Measurements from ENCODE around the gene EID2. TPM values are rescaled to one million over a fixed set of nuclear protein-coding genes. Genes with fewer than 3 reads are reported as not detected.

EID2 gene
- total RNA-seq, 1 donor: 14.4 TPM

DNA sequence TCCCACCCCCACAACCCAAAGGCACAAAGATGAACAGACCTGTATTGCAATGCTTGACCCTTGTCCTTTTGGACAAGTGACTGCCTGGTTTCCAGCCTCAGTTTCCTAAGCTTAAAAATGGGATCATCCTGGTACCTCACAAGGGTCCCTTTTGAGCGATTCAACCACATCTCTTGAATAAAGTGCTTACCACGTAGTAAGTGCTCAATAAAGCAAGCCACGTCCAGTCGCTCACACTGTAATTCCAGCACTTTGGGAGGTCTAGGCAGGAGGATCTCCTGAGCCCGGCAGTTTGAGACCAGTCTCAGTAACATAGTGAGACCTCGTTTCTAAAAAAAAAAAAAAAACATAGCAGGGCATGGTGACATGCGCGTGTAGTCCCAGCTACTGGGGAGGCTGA lies 40.0 kb downstream of the EID2 start:
- Histone ChIP-seq H3K4me1 (ENCODE audit: insufficient read depth, low read length) (peaks cover 20% of the 10 kb centered on the region), H3K4me3 (ENCODE audit: low read length) (no peak overlapping the region), H3K27me3 (ENCODE audit: insufficient read depth, low read length) (peaks cover 40% of the 10 kb centered on the region), H3K9me3 (ENCODE audit: low read depth, low read length) (no peaks in the 10 kb centered on the region)

DNA sequence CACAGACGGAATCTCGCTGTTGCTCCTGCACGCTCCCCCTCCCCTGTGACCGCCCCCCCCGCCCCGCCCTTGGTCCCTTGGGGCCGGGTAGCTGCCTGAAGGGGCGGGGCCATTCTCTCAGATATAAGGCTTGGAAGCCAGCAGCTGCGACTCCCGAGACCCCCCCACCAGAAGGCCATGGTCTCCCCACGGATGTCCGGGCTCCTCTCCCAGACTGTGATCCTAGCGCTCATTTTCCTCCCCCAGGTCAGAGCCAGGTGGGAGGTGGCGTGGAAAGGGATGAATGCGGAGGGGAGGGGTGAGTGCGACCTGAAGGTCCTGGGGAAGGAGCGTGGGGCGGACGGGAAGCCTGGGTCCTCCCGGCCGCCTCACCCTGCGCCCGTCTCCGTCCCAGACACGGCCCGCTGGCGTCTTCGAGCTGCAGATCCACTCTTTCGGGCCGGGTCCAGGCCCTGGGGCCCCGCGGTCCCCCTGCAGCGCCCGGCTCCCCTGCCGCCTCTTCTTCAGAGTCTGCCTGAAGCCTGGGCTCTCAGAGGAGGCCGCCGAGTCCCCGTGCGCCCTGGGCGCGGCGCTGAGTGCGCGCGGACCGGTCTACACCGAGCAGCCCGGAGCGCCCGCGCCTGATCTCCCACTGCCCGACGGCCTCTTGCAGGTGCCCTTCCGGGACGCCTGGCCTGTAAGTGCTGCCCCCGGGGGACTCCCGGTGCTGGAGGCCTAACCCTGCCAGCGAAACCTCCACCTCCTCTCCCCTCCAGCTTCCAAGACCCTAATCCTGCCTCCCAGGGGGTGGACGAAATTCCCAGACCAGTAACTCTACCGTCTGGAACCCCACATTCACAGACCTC lies 40.9 kb downstream of the EID2 start, which contains the start of gene DLL3:
TSS of gene DLL3 (plus strand) at position 150 of the 845 bp plus-strand sequence. CDS start at position 178, 28 bp downstream.
- no peak within 1 kb of the TSS for H3K4me3 ChIP-seq (ENCODE audit: low read length)
- peaks cover 40% of the 10 kb centered on the region for H3K27me3 ChIP-seq (ENCODE audit: insufficient read depth, low read length)

DNA sequence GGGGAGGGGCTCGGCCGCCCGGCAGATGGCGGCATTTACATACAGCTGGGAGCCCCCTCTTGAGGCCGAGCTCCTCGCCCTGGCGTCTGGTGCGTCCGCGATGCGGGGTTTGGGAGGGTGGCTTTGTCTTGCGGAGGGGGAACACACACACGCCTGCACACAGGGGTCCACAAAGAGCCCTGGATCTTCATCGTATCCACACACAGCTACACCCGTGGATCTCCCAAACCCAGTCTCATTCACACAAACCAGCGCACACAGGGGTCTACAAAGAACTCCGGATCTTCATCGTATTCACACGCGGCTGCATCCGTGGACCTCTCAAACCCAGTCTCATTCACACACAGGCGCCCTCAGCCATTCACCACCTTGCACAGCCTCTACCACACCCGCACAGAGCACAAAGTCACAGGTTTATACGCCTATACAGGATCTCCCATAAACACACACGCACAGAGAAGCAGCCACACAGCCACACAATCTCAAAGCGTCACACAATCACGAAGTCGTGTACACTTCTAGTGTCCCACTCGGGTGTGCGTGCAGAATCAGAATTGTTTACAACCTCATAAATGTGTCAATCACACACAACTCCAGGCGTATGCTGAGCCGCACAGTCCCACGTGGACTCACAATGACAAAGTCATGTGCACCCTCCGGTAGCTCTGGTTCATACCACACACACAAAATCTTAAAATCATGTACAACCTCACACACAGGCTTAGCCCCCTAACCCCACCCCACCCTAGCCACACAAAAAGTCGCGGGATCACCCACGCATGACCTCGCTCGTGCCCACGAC lies 41.8 kb downstream of the EID2 start:
- Histone ChIP-seq H3K27me3 (ENCODE audit: insufficient read depth, low read length) (peaks cover 40% of the 10 kb centered on the region), H3K4me1 (ENCODE audit: insufficient read depth, low read length) (peaks cover 20% of the 10 kb centered on the region), H3K9me3 (ENCODE audit: low read depth, low read length) (no peaks in the 10 kb centered on the region), H3K4me3 (ENCODE audit: low read length) (no peak overlapping the region)

More for the DNA sequence above, 40.9 kb downstream of the EID2 start, which contains the start of gene DLL3:
- H3K4me1 ChIP-seq (ENCODE audit: insufficient read depth, low read length): peaks cover 20% of the 10 kb centered on the region
- H3K9me3 ChIP-seq (ENCODE audit: low read depth, low read length): no peaks in the 10 kb centered on the region

DNA sequence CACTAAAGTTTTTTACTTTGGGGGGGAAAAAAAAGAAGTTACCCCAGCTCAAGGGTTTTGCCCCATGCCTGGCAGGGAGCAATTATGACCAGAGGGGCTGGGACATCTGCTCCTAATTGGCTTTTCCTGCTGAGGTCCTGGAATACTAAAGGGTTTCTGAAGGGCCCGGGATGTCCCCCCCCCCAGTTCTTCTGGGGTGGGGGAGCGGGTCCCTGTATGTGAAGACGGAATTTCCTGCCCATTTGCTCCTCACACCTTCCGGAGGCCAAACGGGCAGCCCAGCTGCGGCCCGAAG lies 42.3 kb downstream of the EID2 start:
- Histone ChIP-seq H3K4me3 (ENCODE audit: low read length) (no peak overlapping the region), H3K9me3 (ENCODE audit: low read depth, low read length) (no peaks in the 10 kb centered on the region)

DNA sequence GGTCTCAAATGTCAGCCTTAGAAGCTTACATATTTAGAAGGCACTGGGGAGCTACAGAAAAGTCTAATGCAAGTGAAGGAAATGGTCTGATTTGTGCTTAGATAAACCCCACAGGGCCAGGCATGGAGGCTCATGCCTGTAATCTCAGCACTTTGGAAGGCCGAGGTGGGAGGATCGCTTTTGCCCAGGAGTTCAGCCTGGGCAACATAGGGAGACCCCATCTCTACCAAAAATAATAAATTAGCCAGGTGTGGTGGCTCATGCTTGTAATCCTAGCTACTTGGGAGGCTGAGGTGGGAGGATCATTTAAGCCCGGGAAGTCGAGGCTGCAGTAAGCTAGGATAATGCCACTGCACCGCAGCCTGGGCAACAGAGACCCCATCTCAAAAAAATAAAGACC lies 43.9 kb downstream of the EID2 start:
- peaks cover 35% of the 10 kb centered on the region for H3K27me3 ChIP-seq (ENCODE audit: insufficient read depth, low read length)

More for the DNA sequence above, 42.3 kb downstream of the EID2 start:
- Histone ChIP-seq H3K4me1 (ENCODE audit: insufficient read depth, low read length) (peaks cover 17% of the 10 kb centered on the region), H3K27me3 (ENCODE audit: insufficient read depth, low read length) (peaks cover 40% of the 10 kb centered on the region)

DNA sequence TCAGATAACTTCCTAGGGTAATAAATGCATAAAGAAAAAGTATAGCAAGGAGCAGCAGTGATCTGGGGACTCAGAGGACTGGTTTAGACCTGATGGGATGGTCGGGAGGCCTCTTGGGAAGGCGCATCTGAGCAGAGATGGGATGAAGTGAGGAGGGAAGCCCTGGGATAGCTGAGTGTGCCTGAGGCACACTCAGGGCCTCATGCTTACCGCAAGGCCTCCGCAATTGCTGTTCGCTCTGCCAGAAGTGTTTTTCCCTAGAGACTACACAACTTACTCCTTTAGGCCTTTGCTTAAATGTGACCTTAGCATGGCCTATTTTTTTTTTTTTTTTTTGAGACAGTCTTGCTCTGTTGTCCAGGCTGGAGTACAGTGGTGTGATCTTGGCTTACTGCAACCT lies 45.3 kb downstream of the EID2 start:
- H3K27me3 ChIP-seq (ENCODE audit: insufficient read depth, low read length): peaks cover 23% of the 10 kb centered on the region
- H3K4me1 ChIP-seq (ENCODE audit: insufficient read depth, low read length): peaks cover 17% of the 10 kb centered on the region
- H3K9me3 ChIP-seq (ENCODE audit: low read depth, low read length): no peaks in the 10 kb centered on the region
- H3K4me3 ChIP-seq (ENCODE audit: low read length): no peak overlapping the region

More for the DNA sequence above, 43.9 kb downstream of the EID2 start:
- Histone ChIP-seq H3K9me3 (ENCODE audit: low read depth, low read length) (no peaks in the 10 kb centered on the region), H3K4me3 (ENCODE audit: low read length) (no peak overlapping the region), H3K4me1 (ENCODE audit: insufficient read depth, low read length) (peaks cover 17% of the 10 kb centered on the region)

DNA sequence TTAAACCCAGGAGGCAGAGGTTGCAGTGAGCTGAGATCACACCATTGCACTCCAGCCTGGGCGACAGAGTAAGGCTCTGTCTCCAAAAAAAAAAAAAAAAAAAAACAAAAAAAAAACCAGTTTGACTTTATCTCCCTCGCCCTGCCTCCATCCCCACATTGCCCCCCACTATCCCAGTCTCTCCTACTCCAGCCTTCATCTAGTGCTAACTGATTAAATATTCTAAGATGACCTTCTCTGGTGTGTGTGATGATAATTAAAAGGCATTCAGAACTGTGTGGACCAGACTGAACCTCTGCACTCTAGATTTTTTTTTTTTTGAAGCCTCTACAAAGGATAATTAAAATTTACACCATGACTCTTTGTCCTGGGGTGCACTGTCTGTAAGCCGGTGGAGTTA lies 47.2 kb downstream of the EID2 start:
- H3K4me1 ChIP-seq (ENCODE audit: insufficient read depth, low read length): peaks cover under 1% of the 10 kb centered on the region
- peaks cover 7% of the 10 kb centered on the region for H3K27me3 ChIP-seq (ENCODE audit: insufficient read depth, low read length)
- H3K4me3 ChIP-seq (ENCODE audit: low read length): no peak overlapping the region
- no peaks in the 10 kb centered on the region for H3K9me3 ChIP-seq (ENCODE audit: low read depth, low read length)

DNA sequence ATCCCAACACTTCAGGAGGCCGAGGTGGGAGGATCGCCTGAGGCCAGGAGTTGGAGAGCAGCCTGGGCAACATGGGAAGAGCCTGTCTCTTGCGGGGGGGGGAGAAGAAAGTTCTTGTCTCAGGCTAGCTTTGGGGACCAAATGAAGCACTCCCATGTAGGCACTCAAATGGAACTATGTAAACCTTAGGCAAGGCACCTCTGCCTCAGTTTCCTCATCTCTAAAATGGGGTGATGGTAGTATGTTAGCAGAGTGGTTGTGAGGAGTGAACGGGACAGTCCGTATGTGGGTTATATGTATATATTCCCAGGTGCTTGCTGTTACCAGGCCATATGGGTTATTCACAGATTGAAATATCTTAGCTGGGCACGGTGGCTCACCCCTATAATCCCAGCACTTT lies 47.7 kb downstream of the EID2 start:
- Histone ChIP-seq H3K4me1 (ENCODE audit: insufficient read depth, low read length) (no peaks in the 10 kb centered on the region), H3K27me3 (ENCODE audit: insufficient read depth, low read length) (peaks cover 2% of the 10 kb centered on the region), H3K4me3 (ENCODE audit: low read length) (no peak overlapping the region), H3K9me3 (ENCODE audit: low read depth, low read length) (no peaks in the 10 kb centered on the region)

DNA sequence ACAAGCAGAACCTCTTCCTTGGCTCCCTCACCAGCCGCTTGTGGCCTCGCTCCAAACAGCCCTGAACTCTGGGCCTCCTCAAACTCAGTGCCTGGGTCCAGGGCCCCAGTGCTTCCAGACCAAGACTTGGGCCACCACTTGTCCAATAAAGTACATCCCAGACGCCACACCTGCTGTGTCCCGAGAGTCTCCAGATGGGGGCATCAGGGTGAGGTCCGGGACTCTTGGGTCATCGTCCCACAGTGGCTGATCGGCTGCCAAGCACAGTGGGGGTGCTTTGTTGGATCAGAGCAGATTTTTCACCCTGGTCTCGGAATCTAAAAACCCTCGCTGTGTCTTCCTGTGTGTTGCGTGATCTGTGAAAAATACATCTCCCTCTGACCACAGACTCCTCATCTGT lies 50.2 kb downstream of the EID2 start:
- Histone ChIP-seq H3K4me3 (ENCODE audit: low read length) (no peak overlapping the region), H3K27me3 (ENCODE audit: insufficient read depth, low read length) (no peaks in the 10 kb centered on the region), H3K9me3 (ENCODE audit: low read depth, low read length) (no peaks in the 10 kb centered on the region), H3K4me1 (ENCODE audit: insufficient read depth, low read length) (no peaks in the 10 kb centered on the region)

Other genes with a start within 250 kb of the EID2 start
- not detected for gene IFNL1, start 243.8 kb downstream of the EID2 start, total RNA-seq
- 1.8 TPM for gene LRFN1, start 219.3 kb downstream of the EID2 start, total RNA-seq
- gene GMFG, start 204.1 kb downstream of the EID2 start, total RNA-seq: 211 TPM
- 30.0 TPM for gene SAMD4B, start 197.7 kb downstream of the EID2 start, total RNA-seq
- 26.1 TPM for gene PAF1, start 149.1 kb downstream of the EID2 start, total RNA-seq
- gene MED29, start 148.8 kb downstream of the EID2 start, total RNA-seq: 21.9 TPM
- gene ZFP36, start 133.3 kb downstream of the EID2 start, total RNA-seq: 676 TPM
- 21.5 TPM for gene PLEKHG2, start 127.5 kb downstream of the EID2 start, total RNA-seq
- 71.4 TPM for gene RPS16, start 104.2 kb downstream of the EID2 start, total RNA-seq
- 124 TPM for gene SUPT5H, start 94.6 kb downstream of the EID2 start, total RNA-seq
- 17.1 TPM for gene TIMM50, start 59.3 kb downstream of the EID2 start, total RNA-seq
- not detected for gene DLL3, start 41.2 kb downstream of the EID2 start, total RNA-seq
- not detected for gene SELENOV, start 25.0 kb downstream of the EID2 start, total RNA-seq
- gene EID2B, start 7.3 kb downstream of the EID2 start, total RNA-seq: 6.0 TPM
- not detected for gene LGALS13, start 62.4 kb upstream of the EID2 start, total RNA-seq
- gene LGALS16, start 115.8 kb upstream of the EID2 start, total RNA-seq: not detected
- 0.31 TPM for gene LGALS14, start 164.3 kb upstream of the EID2 start, total RNA-seq
- 0.73 TPM for gene CLC, start 197.9 kb upstream of the EID2 start, total RNA-seq
- not detected for gene LEUTX, start 238.7 kb upstream of the EID2 start, total RNA-seq

Measured in mononuclear cell (primary cell).